Neural progenitor cell (in vitro differentiated cells): ENCODE results near the gene ARNT2. TPM values are rescaled to one million over a fixed set of nuclear protein-coding genes. Genes with fewer than 3 reads are reported as not detected.

Experiments used
- DNase-seq: peaks from one replicate; pipeline ENCODE4 v3.0.0-alpha.2; 2016; ENCODE audit warnings: low spot score
- H2AFZ ChIP-seq: fragments of 200-600 bp; sonication (generic); replicated peaks from 2 replicates; pipeline ENCODE4 v1.6.1; 2016; ENCODE audit warnings: antibody characterized with exemption
- H3F3A ChIP-seq: fragments of 200-600 bp; sonication (generic); 2 replicates; pipeline ENCODE4 v1.6.1; 2016; ENCODE audit warnings: antibody characterized with exemption, low read depth
- H3K27ac ChIP-seq: fragments of 200-600 bp; sonication (generic); 2 replicates; pipeline ENCODE4 v1.5.1; 2016; ENCODE audit warnings: mild to moderate bottlenecking
- H3K27me3 ChIP-seq: fragments of 200-600 bp; sonication (generic); 2 replicates; pipeline ENCODE4 v1.6.1; 2016; ENCODE audit warnings: mild to moderate bottlenecking, moderate library complexity
- H3K36me3 ChIP-seq: fragments of 200-600 bp; sonication (generic); 2 replicates; pipeline ENCODE4 v1.5.1; 2016
- H3K4me1 ChIP-seq: fragments of 200-600 bp; sonication (generic); 2 replicates; pipeline ENCODE4 v1.6.1; 2016; ENCODE audit warnings: mixed run types
- H3K4me2 ChIP-seq: fragments of 200-600 bp; sonication (generic); 2 replicates; pipeline ENCODE4 v1.6.1; 2016
- H3K4me3 ChIP-seq: fragments of 200-600 bp; sonication (generic); 2 replicates; pipeline ENCODE4 v1.5.1; 2016
- H3K79me2 ChIP-seq: fragments of 200-600 bp; sonication (generic); 2 replicates; pipeline ENCODE4 v1.6.1; 2016; ENCODE audit warnings: low read depth
- H3K9ac ChIP-seq: fragments of 200-600 bp; sonication (generic); 2 replicates; pipeline ENCODE4 v1.6.1; 2016
- H3K9me3 ChIP-seq: fragments of 200-600 bp; sonication (generic); 2 replicates; pipeline ENCODE4 v1.5.1; 2016; ENCODE audit warnings: low read depth
- H4K20me1 ChIP-seq: fragments of 200-600 bp; sonication (generic); 2 replicates; pipeline ENCODE4 v1.6.1; 2016; ENCODE audit warnings: low read depth
- H3K27ac Mint-ChIP-seq: 3 replicates; pipeline ENCODE4 v1.8.0; 2021; ENCODE audit warnings: mixed read lengths
- H3K27me3 Mint-ChIP-seq: 2 replicates; pipeline ENCODE4 v1.8.0; 2022; ENCODE audit warnings: low read depth, mild to moderate bottlenecking, inconsistent platforms, moderate library complexity, mixed read lengths; ENCODE audit not compliant: insufficient read depth
- H3K36me3 Mint-ChIP-seq: 3 replicates; pipeline ENCODE4 v1.8.0; 2021; ENCODE audit warnings: mixed read lengths
- H3K4me1 Mint-ChIP-seq: 3 replicates; pipeline ENCODE4 v1.8.0; 2021; ENCODE audit warnings: mixed read lengths
- H3K4me3 Mint-ChIP-seq: 3 replicates; pipeline ENCODE4 v1.8.0; 2021; ENCODE audit warnings: mild to moderate bottlenecking, moderate library complexity, mixed read lengths
- H3K9me3 Mint-ChIP-seq: 3 replicates; pipeline ENCODE4 v1.8.0; 2020; ENCODE audit warnings: mixed read lengths
- EZH2 ChIP-seq: fragments of 200-600 bp; sonication (generic); IDR thresholded peaks from 2 replicates; pipeline ENCODE4 v1.6.1; 2017; ENCODE audit warnings: antibody characterized with exemption, mild to moderate bottlenecking, moderate library complexity
- EZH2phosphoT487 ChIP-seq: fragments of 200-600 bp; sonication (generic); IDR thresholded peaks from 2 replicates; pipeline ENCODE4 v1.6.1; 2017; ENCODE audit warnings: antibody characterized with exemption
- total RNA-seq: library from RNA; depleted of rRNA; stranded (reverse); fragments of >200 nt; gene quantifications from 2 replicates; pipeline ENCODE4 v1.2.3, GENCODE V29; 2015; ENCODE audit warnings: low replicate concordance
- TF ChIP-seq, protein P1 (sequence below): fragments of 200-600 bp; sonication (generic); IDR thresholded peaks from 2 replicates; pipeline ENCODE4 v1.5.1; 2017; ENCODE audit warnings: antibody characterized with exemption, mild to moderate bottlenecking

The ARNT2 gene
- total RNA-seq, 1 donor from 2014 or later = 15.7 TPM

DNA sequence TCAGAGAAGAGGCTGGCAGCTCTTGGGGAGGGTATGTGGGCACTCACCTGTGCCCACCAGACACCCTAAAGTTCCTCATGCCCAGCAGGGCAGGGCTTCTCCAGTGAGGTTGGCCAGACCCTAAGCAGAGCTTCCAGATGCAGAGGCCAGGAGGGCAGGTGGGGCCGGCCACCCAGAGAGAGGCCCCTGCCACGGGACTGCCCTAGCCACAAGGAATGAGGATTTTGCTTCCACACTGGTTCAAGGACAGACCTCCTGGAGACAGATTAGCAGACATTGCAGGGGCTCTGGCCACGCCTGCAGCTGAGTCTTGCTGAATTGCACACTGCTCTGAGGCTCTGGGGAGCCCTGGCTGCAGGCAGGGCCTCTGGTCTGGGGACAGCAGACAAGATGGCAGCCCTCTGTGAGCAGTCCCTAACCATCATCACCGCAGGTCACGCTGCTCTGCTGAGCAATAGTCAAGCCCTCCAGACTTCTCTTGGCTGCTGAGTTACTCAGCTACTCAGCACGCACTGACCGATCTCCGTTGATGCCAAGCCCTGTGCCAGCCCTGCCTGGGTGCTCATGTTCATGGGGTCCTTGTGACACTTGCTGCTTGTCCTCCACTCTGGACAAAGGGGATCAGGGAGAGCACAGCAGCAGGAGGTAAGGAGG, 173.5 kb downstream of the ARNT2 start:
- Histone ChIP-seq H3K27me3 (no peaks in the 10 kb centered on the region), H4K20me1 (peaks cover 11% of the 10 kb centered on the region), H3K79me2 (no peaks in the 10 kb centered on the region), H3K9ac (no peak overlapping the region), H3K4me2 (no peak overlapping the region), H3K4me3 (no peak overlapping the region), H3K27ac (no peak overlapping the region), H3K4me1 (peaks cover 13% of the 10 kb centered on the region), H3K36me3 (no peaks in the 10 kb centered on the region), H3K9me3 (no peaks in the 10 kb centered on the region), H2AFZ (no peak overlapping the region), H3F3A (peaks cover 11% of the 10 kb centered on the region)
- H3K36me3 Mint-ChIP-seq = peaks cover 38% of the 10 kb centered on the region
- H3K9me3 Mint-ChIP-seq = no peaks in the 10 kb centered on the region
- H3K27me3 Mint-ChIP-seq = peaks cover 6% of the 10 kb centered on the region
- no peak for DNase-seq
- no peak overlapping the region for H3K4me3 Mint-ChIP-seq
- no peak overlapping the region for H3K27ac Mint-ChIP-seq
- peaks cover 19% of the 10 kb centered on the region for H3K4me1 Mint-ChIP-seq
- no peak for TF ChIP-seq EZH2
- TF ChIP-seq, protein P1, sequence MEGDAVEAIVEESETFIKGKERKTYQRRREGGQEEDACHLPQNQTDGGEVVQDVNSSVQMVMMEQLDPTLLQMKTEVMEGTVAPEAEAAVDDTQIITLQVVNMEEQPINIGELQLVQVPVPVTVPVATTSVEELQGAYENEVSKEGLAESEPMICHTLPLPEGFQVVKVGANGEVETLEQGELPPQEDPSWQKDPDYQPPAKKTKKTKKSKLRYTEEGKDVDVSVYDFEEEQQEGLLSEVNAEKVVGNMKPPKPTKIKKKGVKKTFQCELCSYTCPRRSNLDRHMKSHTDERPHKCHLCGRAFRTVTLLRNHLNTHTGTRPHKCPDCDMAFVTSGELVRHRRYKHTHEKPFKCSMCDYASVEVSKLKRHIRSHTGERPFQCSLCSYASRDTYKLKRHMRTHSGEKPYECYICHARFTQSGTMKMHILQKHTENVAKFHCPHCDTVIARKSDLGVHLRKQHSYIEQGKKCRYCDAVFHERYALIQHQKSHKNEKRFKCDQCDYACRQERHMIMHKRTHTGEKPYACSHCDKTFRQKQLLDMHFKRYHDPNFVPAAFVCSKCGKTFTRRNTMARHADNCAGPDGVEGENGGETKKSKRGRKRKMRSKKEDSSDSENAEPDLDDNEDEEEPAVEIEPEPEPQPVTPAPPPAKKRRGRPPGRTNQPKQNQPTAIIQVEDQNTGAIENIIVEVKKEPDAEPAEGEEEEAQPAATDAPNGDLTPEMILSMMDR = no peak
- no peak for TF ChIP-seq EZH2phosphoT487

DNA sequence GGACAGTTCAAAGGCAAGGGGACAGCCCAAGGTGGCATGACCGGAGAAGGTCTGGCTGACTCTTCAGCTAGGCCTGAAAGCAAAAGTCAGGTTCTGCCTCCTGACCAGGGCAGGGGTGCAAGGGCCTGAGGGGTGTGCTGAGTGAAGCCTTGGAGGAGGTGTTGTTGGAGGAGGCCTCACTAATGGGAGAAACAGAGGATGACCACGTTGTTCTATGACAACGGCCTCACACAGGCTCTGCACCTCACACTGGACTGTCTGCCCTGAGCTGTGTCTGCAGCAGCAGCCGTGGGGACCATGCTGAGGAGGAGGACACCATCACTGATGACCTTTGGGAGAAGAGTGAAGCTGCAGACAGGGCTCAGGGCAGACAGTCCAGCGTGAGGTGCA, 174.0 kb downstream of the ARNT2 start:
- Histone ChIP-seq H3K79me2 (no peaks in the 10 kb centered on the region), H3K27ac (no peak overlapping the region), H3K27me3 (no peaks in the 10 kb centered on the region), H3K4me1 (peaks cover 13% of the 10 kb centered on the region), H3K9ac (no peak overlapping the region), H2AFZ (no peak overlapping the region), H3K36me3 (no peaks in the 10 kb centered on the region), H3K9me3 (no peaks in the 10 kb centered on the region), H3K4me3 (no peak overlapping the region), H4K20me1 (peaks cover 11% of the 10 kb centered on the region), H3F3A (peaks cover 11% of the 10 kb centered on the region), H3K4me2 (no peak overlapping the region)
- TF ChIP-seq EZH2 (no peak), EZH2phosphoT487 (no peak)
- TF ChIP-seq, protein P1 = no peak
- Mint-ChIP-seq H3K9me3 (no peaks in the 10 kb centered on the region), H3K27me3 (peaks cover 6% of the 10 kb centered on the region), H3K36me3 (peaks cover 38% of the 10 kb centered on the region), H3K4me1 (peaks cover 19% of the 10 kb centered on the region), H3K4me3 (no peak overlapping the region), H3K27ac (no peak overlapping the region)
- no peak for DNase-seq

DNA sequence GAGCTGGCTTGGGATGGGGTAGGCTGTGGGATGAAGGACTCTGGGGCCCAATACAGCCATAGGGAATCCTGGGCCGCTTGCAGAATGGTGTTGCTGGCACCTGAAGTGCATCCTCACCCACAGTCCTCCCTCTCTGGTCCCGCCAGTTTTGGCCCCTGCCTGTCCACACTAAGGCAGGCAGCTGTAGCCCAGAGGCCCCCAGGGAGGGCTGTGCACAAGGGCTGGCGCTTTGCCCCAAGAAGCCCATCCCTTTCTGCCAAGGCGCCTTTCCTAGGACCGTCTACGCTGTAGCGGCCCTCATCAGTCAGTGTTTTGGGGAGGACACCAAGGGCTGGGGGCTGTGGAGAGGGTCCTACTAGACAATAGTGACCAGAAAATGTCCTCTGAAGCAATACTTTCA, 174.7 kb downstream of the ARNT2 start:
- Histone ChIP-seq H3K27me3 (no peaks in the 10 kb centered on the region), H3K4me3 (no peak overlapping the region), H3K79me2 (no peaks in the 10 kb centered on the region), H4K20me1 (peaks cover 11% of the 10 kb centered on the region), H3F3A (peaks cover 11% of the 10 kb centered on the region), H3K4me1 (peaks cover 13% of the 10 kb centered on the region), H3K9ac (no peak overlapping the region), H3K9me3 (no peaks in the 10 kb centered on the region), H3K36me3 (no peaks in the 10 kb centered on the region), H3K4me2 (no peak overlapping the region), H2AFZ (no peak overlapping the region), H3K27ac (no peak overlapping the region)
- no peak for DNase-seq
- no peaks in the 10 kb centered on the region for H3K9me3 Mint-ChIP-seq
- no peak for TF ChIP-seq EZH2phosphoT487
- H3K36me3 Mint-ChIP-seq = peaks cover 38% of the 10 kb centered on the region
- H3K27ac Mint-ChIP-seq = no peak overlapping the region
- H3K27me3 Mint-ChIP-seq = peaks cover 6% of the 10 kb centered on the region
- H3K4me3 Mint-ChIP-seq = no peak overlapping the region
- peaks cover 19% of the 10 kb centered on the region for H3K4me1 Mint-ChIP-seq

- TF ChIP-seq EZH2 (no peak), EZH2phosphoT487 (no peak)
- no peaks in the 10 kb centered on the region for H3K27me3 ChIP-seq
- peak; percentile 61 for DNase-seq
- peak overlapping the region; percentile 53 for H3K27ac ChIP-seq
- no peaks in the 10 kb centered on the region for H3K9me3 ChIP-seq
- H3K4me1 ChIP-seq = peaks cover 13% of the 10 kb centered on the region
- Mint-ChIP-seq H3K4me3 (no peak overlapping the region), H3K36me3 (peaks cover 35% of the 10 kb centered on the region), H3K4me1 (peaks cover 19% of the 10 kb centered on the region), H3K27ac (no peak overlapping the region), H3K9me3 (no peaks in the 10 kb centered on the region), H3K27me3 (peaks cover 6% of the 10 kb centered on the region)
- H3F3A ChIP-seq = peaks cover 11% of the 10 kb centered on the region
- H3K36me3 ChIP-seq = no peaks in the 10 kb centered on the region
- no peak overlapping the region for H2AFZ ChIP-seq
- H3K4me2 ChIP-seq = peak overlapping the region; percentile 24
- H3K4me3 ChIP-seq = no peak overlapping the region
- H3K79me2 ChIP-seq = no peaks in the 10 kb centered on the region
- H4K20me1 ChIP-seq = peaks cover 11% of the 10 kb centered on the region
- no peak overlapping the region for H3K9ac ChIP-seq
Measured at GRCh38 chr15:80579611-80580010, 175.4 kb downstream of the ARNT2 start.
